Karpas-422 (cell line): ENCODE measurements around the gene AGAP1. TPM values are rescaled to one million over a fixed set of nuclear protein-coding genes. Genes with fewer than 3 reads are reported as not detected.

Source experiments
- DNase-seq: peaks from one replicate; pipeline ENCODE4 v3.0.0-alpha.2; 2015
- H2AFZ ChIP-seq: fragments of 200-600 bp; sonication (generic); 2 replicates; pipeline ENCODE4 v1.6.1; 2014; ENCODE audit warnings: antibody characterized with exemption, low read length, mixed read lengths
- H3K27ac ChIP-seq: fragments of 200-600 bp; sonication (generic); 2 replicates; pipeline ENCODE4 v1.5.1; 2014; ENCODE audit warnings: mild to moderate bottlenecking, low read length, moderate library complexity
- H3K27me3 ChIP-seq: fragments of 200-600 bp; sonication (generic); 2 replicates; pipeline ENCODE4 v1.6.1; 2014; ENCODE audit warnings: low read length, mixed read lengths
- H3K36me3 ChIP-seq: fragments of 200-600 bp; sonication (generic); 2 replicates; pipeline ENCODE4 v1.6.1; 2014; ENCODE audit warnings: low read length, mixed read lengths; ENCODE audit not compliant: insufficient read depth
- H3K4me1 ChIP-seq: fragments of 200-600 bp; sonication (generic); 2 replicates; pipeline ENCODE4 v1.6.1; 2014; ENCODE audit warnings: mild to moderate bottlenecking, low read length, mixed read lengths
- H3K4me2 ChIP-seq: fragments of 200-600 bp; sonication (generic); 2 replicates; pipeline ENCODE4 v1.6.1; 2014; ENCODE audit warnings: low read length, low read depth, mild to moderate bottlenecking; ENCODE audit not compliant: poor library complexity, severe bottlenecking
- H3K4me3 ChIP-seq: fragments of 200-600 bp; sonication (generic); 2 replicates; pipeline ENCODE4 v1.5.1; 2014; ENCODE audit warnings: mild to moderate bottlenecking, antibody characterized with exemption, low read length, mixed read lengths
- H3K79me2 ChIP-seq: fragments of 200-600 bp; sonication (generic); 2 replicates; pipeline ENCODE4 v1.6.1; 2014; ENCODE audit warnings: mild to moderate bottlenecking, low read length, mixed read lengths
- H3K9ac ChIP-seq: fragments of 200-600 bp; sonication (generic); 2 replicates; pipeline ENCODE4 v1.6.0; 2014; ENCODE audit warnings: low read length
- H3K9me2 ChIP-seq: fragments of 200-600 bp; sonication (generic), shearing (Covaris generic); replicated peaks from 2 replicates; pipeline ENCODE4 v1.6.0; 2014; ENCODE audit warnings: mild to moderate bottlenecking, low read length, moderate library complexity; ENCODE audit not compliant: insufficient read depth
- H3K9me3 ChIP-seq: fragments of 300-700, 200-600 bp; sonication (generic); 2 replicates; pipeline ENCODE4 v1.6.1; 2014; ENCODE audit warnings: low read length, mixed read lengths
- H4K20me1 ChIP-seq: fragments of 200-600 bp; sonication (generic); 2 replicates; pipeline ENCODE4 v1.6.1; 2014; ENCODE audit warnings: mild to moderate bottlenecking, antibody characterized with exemption, low read length, low read depth; ENCODE audit not compliant: insufficient read depth
- total RNA-seq: library from RNA; depleted of rRNA; stranded (reverse); fragments of >200 nt; shearing (Covaris generic); gene quantifications from 2 replicates; pipeline ENCODE4 v1.2.3, GENCODE V29; 2014; ENCODE audit warnings: low replicate concordance

The AGAP1 gene
- total RNA-seq, 1 experiment from 2014 or later: not detected

GRCh38 chr2:235774153-235774870 is 280.5 kb downstream of the AGAP1 start:
- Histone ChIP-seq H3K27ac (no peak overlapping the region), H3K36me3 (no peaks in the 10 kb centered on the region), H3K79me2 (no peaks in the 10 kb centered on the region), H4K20me1 (no peaks in the 10 kb centered on the region), H2AFZ (no peak overlapping the region), H3K4me3 (no peak overlapping the region), H3K9ac (no peak overlapping the region), H3K4me1 (no peaks in the 10 kb centered on the region), H3K9me2 (no peaks in the 10 kb centered on the region), H3K27me3 (no peaks in the 10 kb centered on the region), H3K9me3 (no peaks in the 10 kb centered on the region), H3K4me2 (no peak overlapping the region)
- no peak for DNase-seq

GRCh38 chr2:235776531-235776930 is 282.7 kb downstream of the AGAP1 start:
- DNase-seq: no peak
- Histone ChIP-seq H3K4me3 (no peak overlapping the region), H3K27me3 (no peaks in the 10 kb centered on the region), H3K79me2 (no peaks in the 10 kb centered on the region), H3K9me2 (no peaks in the 10 kb centered on the region), H3K4me1 (no peaks in the 10 kb centered on the region), H3K4me2 (no peak overlapping the region), H3K27ac (no peak overlapping the region), H4K20me1 (no peaks in the 10 kb centered on the region), H3K9me3 (no peaks in the 10 kb centered on the region), H3K9ac (no peak overlapping the region), H3K36me3 (no peaks in the 10 kb centered on the region), H2AFZ (no peak overlapping the region)

GRCh38 chr2:235779444-235779896 is 285.6 kb downstream of the AGAP1 start:
- no peaks in the 10 kb centered on the region for H3K36me3 ChIP-seq
- H4K20me1 ChIP-seq: no peaks in the 10 kb centered on the region
- H3K4me1 ChIP-seq: no peaks in the 10 kb centered on the region
- no peak overlapping the region for H3K4me2 ChIP-seq
- H3K4me3 ChIP-seq: no peak overlapping the region
- no peaks in the 10 kb centered on the region for H3K79me2 ChIP-seq
- no peaks in the 10 kb centered on the region for H3K9me3 ChIP-seq
- no peaks in the 10 kb centered on the region for H3K9me2 ChIP-seq
- H3K27me3 ChIP-seq: no peaks in the 10 kb centered on the region
- H3K9ac ChIP-seq: no peak overlapping the region
- no peak overlapping the region for H2AFZ ChIP-seq
- no peak overlapping the region for H3K27ac ChIP-seq
- DNase-seq: peak; percentile 90

- H4K20me1 ChIP-seq: no peaks in the 10 kb centered on the region
- H2AFZ ChIP-seq: no peak overlapping the region
- no peaks in the 10 kb centered on the region for H3K4me1 ChIP-seq
- H3K36me3 ChIP-seq: no peaks in the 10 kb centered on the region
- no peak overlapping the region for H3K4me2 ChIP-seq
- no peak overlapping the region for H3K9ac ChIP-seq
- no peak for DNase-seq
- H3K9me2 ChIP-seq: no peaks in the 10 kb centered on the region
- H3K27ac ChIP-seq: no peak overlapping the region
- no peaks in the 10 kb centered on the region for H3K79me2 ChIP-seq
- no peak overlapping the region for H3K4me3 ChIP-seq
- no peaks in the 10 kb centered on the region for H3K9me3 ChIP-seq
- no peaks in the 10 kb centered on the region for H3K27me3 ChIP-seq
These were observed 286.6 kb downstream of the AGAP1 start for GRCh38 chr2:235780401-235780800.

- no peaks in the 10 kb centered on the region for H3K4me1 ChIP-seq
These were observed 287.9 kb downstream of the AGAP1 start for GRCh38 chr2:235781775-235782174.

GRCh38 chr2:235784788-235785187 is 290.9 kb downstream of the AGAP1 start:
- Histone ChIP-seq H3K27me3 (no peaks in the 10 kb centered on the region), H3K79me2 (no peaks in the 10 kb centered on the region)

More at GRCh38 chr2:235781775-235782174, 287.9 kb downstream of the AGAP1 start:
- DNase-seq: no peak
- Histone ChIP-seq H2AFZ (no peak overlapping the region), H3K36me3 (no peaks in the 10 kb centered on the region), H3K9me2 (no peaks in the 10 kb centered on the region), H3K4me2 (no peak overlapping the region), H3K4me3 (no peak overlapping the region), H3K9ac (no peak overlapping the region), H3K9me3 (no peaks in the 10 kb centered on the region), H3K27ac (no peak overlapping the region), H3K79me2 (no peaks in the 10 kb centered on the region), H3K27me3 (no peaks in the 10 kb centered on the region), H4K20me1 (no peaks in the 10 kb centered on the region)

GRCh38 chr2:235789552-235789951 is 295.7 kb downstream of the AGAP1 start:
- Histone ChIP-seq H3K79me2 (no peaks in the 10 kb centered on the region), H2AFZ (no peak overlapping the region), H4K20me1 (no peaks in the 10 kb centered on the region), H3K36me3 (no peaks in the 10 kb centered on the region), H3K4me1 (no peaks in the 10 kb centered on the region), H3K4me2 (no peak overlapping the region), H3K9ac (no peak overlapping the region), H3K27ac (no peak overlapping the region), H3K4me3 (no peak overlapping the region), H3K9me3 (no peaks in the 10 kb centered on the region), H3K27me3 (no peaks in the 10 kb centered on the region), H3K9me2 (no peaks in the 10 kb centered on the region)
- DNase-seq: no peak

More at GRCh38 chr2:235784788-235785187, 290.9 kb downstream of the AGAP1 start:
- Histone ChIP-seq H3K9me3 (no peaks in the 10 kb centered on the region), H2AFZ (no peak overlapping the region), H4K20me1 (no peaks in the 10 kb centered on the region), H3K27ac (no peak overlapping the region), H3K4me1 (no peaks in the 10 kb centered on the region), H3K4me3 (no peak overlapping the region), H3K9me2 (no peaks in the 10 kb centered on the region), H3K9ac (no peak overlapping the region), H3K4me2 (no peak overlapping the region), H3K36me3 (no peaks in the 10 kb centered on the region)
- no peak for DNase-seq

- no peak overlapping the region for H3K4me2 ChIP-seq
- no peaks in the 10 kb centered on the region for H3K27me3 ChIP-seq
- peak; percentile 55 for DNase-seq
- H3K9me2 ChIP-seq: no peaks in the 10 kb centered on the region
- H3K4me3 ChIP-seq: no peak overlapping the region
- no peaks in the 10 kb centered on the region for H4K20me1 ChIP-seq
- no peak overlapping the region for H2AFZ ChIP-seq
- no peaks in the 10 kb centered on the region for H3K4me1 ChIP-seq
- H3K9me3 ChIP-seq: no peaks in the 10 kb centered on the region
- H3K9ac ChIP-seq: no peak overlapping the region
- no peaks in the 10 kb centered on the region for H3K36me3 ChIP-seq
- H3K79me2 ChIP-seq: no peaks in the 10 kb centered on the region
- no peak overlapping the region for H3K27ac ChIP-seq
These were observed 299.4 kb downstream of the AGAP1 start for GRCh38 chr2:235793163-235793752.
